ENCODE measurements around the gene THAP3.

GRCh38 chr1:6585081-6585722 is 39.5 kb upstream of the THAP3 start:
- no peak for TF ChIP-seq POLR2A (IDR thresholded peaks at IDR 0.05)
- TF ChIP-seq CTCF (IDR thresholded peaks at IDR 0.05) = no peak
- TF ChIP-seq POLR2AphosphoS5 (IDR thresholded peaks at IDR 0.05) = no peak
